ENCODE data around the gene PTX4.

Gene PTX4

GRCh38 chr16:1468426-1468810 lies 20.3 kb downstream of the PTX4 start:
- Histone ChIP-seq H3K4me3 (ENCODE audit: insufficient read depth, low read length, poor library complexity, severe bottlenecking) (no peak overlapping the region), H4K20me1 (ENCODE audit: low read depth, low read length) (no peaks in the 10 kb centered on the region), H3K36me3 (ENCODE audit: low read length) (no peaks in the 10 kb centered on the region), H3K27ac (ENCODE audit: low read depth, low read length) (no peak overlapping the region), H2AFZ (ENCODE audit: low read depth, low read length, severe bottlenecking) (no peak overlapping the region), H3F3A (ENCODE audit: insufficient read depth) (no peaks in the 10 kb centered on the region), H3K27me3 (ENCODE audit: low read length) (no peaks in the 10 kb centered on the region), H3K9me3 (ENCODE audit: insufficient read depth, low read length) (no peaks in the 10 kb centered on the region), H3K9me2 (replicated peaks; ENCODE audit: insufficient read depth, low read length) (no peaks in the 10 kb centered on the region), H3K4me2 (ENCODE audit: low read depth, low read length, poor library complexity, severe bottlenecking) (no peak overlapping the region), H3K9ac (ENCODE audit: low read length) (no peak overlapping the region), H3K79me2 (ENCODE audit: insufficient read depth, low read length) (peaks cover 22% of the 10 kb centered on the region; the same call in 1 of the 2 replicates)
- TF ChIP-seq CTCF (IDR thresholded peaks at IDR 0.05; ENCODE audit: insufficient read depth, low read length, poor library complexity, severe bottlenecking) (no peak), EZH2phosphoT487 (conservative IDR thresholded peaks at IDR 0.05; ENCODE audit: low read length) (no peak)

DNA sequence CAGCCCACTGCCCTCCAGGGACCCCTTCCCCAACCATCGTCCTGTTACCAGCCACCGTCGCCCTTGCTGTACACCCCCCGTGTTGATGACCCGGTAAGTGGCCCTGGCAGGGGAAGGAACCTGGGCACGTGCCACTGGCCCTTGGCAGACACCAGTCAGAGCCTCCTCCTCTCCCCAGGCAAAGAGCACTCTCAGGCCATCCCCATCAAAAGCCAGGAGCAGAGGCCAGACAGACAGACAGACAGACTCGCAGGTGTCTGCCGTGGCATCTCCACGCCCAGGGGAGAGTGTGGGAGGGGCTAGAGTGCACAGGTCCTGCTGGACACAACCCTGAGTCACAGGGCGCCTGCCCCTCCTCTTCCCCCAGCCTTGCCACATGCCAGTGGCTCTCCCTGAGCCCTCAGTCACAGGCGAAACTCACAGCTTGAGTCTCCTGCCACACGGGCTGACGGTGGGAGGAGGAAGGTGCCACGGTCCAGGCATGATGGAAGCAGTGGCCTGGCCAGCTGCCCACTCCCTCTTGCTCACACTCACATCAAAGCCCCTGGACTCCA lies 21.7 kb downstream of the PTX4 start:
- Histone ChIP-seq H3F3A (ENCODE audit: insufficient read depth) (no peaks in the 10 kb centered on the region), H3K36me3 (ENCODE audit: low read length) (no peaks in the 10 kb centered on the region), H3K9ac (ENCODE audit: low read length) (no peak overlapping the region), H3K4me3 (ENCODE audit: insufficient read depth, low read length, poor library complexity, severe bottlenecking) (no peak overlapping the region), H3K79me2 (ENCODE audit: insufficient read depth, low read length) (peaks cover 19% of the 10 kb centered on the region; the same call in 1 of the 2 replicates), H3K27me3 (ENCODE audit: low read length) (no peaks in the 10 kb centered on the region), H3K9me3 (ENCODE audit: insufficient read depth, low read length) (no peaks in the 10 kb centered on the region), H4K20me1 (ENCODE audit: low read depth, low read length) (no peaks in the 10 kb centered on the region), H2AFZ (ENCODE audit: low read depth, low read length, severe bottlenecking) (no peak overlapping the region), H3K27ac (ENCODE audit: low read depth, low read length) (no peak overlapping the region), H3K9me2 (replicated peaks; ENCODE audit: insufficient read depth, low read length) (no peaks in the 10 kb centered on the region), H3K4me2 (ENCODE audit: low read depth, low read length, poor library complexity, severe bottlenecking) (no peak overlapping the region)
- TF ChIP-seq CTCF (IDR thresholded peaks at IDR 0.05; ENCODE audit: insufficient read depth, low read length, poor library complexity, severe bottlenecking), result no peak
- TF ChIP-seq EZH2phosphoT487 (conservative IDR thresholded peaks at IDR 0.05; ENCODE audit: low read length), result no peak

GRCh38 chr16:1466054-1466453 lies 22.7 kb downstream of the PTX4 start:
- TF ChIP-seq EZH2phosphoT487 (conservative IDR thresholded peaks at IDR 0.05; ENCODE audit: low read length) (no peak), CTCF (IDR thresholded peaks at IDR 0.05; ENCODE audit: insufficient read depth, low read length, poor library complexity, severe bottlenecking) (no peak)
- Histone ChIP-seq H3K9me2 (replicated peaks; ENCODE audit: insufficient read depth, low read length) (no peaks in the 10 kb centered on the region), H3K27me3 (ENCODE audit: low read length) (no peaks in the 10 kb centered on the region), H3K4me2 (ENCODE audit: low read depth, low read length, poor library complexity, severe bottlenecking) (no peak overlapping the region), H3K36me3 (ENCODE audit: low read length) (no peaks in the 10 kb centered on the region), H3F3A (ENCODE audit: insufficient read depth) (no peaks in the 10 kb centered on the region), H2AFZ (ENCODE audit: low read depth, low read length, severe bottlenecking) (no peak overlapping the region), H3K9me3 (ENCODE audit: insufficient read depth, low read length) (no peaks in the 10 kb centered on the region), H3K27ac (ENCODE audit: low read depth, low read length) (no peak overlapping the region), H3K79me2 (ENCODE audit: insufficient read depth, low read length) (peaks cover 19% of the 10 kb centered on the region; the same call in 1 of the 2 replicates), H4K20me1 (ENCODE audit: low read depth, low read length) (no peaks in the 10 kb centered on the region), H3K4me3 (ENCODE audit: insufficient read depth, low read length, poor library complexity, severe bottlenecking) (no peak overlapping the region), H3K9ac (ENCODE audit: low read length) (no peak overlapping the region)

Data from SU-DHL-6 (cell line).